Measurements from ENCODE around the gene ECM2.

The ECM2 gene

GRCh38 chr9:92482805-92483204 is 53.0 kb downstream of the ECM2 start:
- Histone ChIP-seq H3K27ac (ENCODE audit: insufficient read depth in 1 of 2, low read depth in 1 of 2, low read length in 2 of 2, poor library complexity in 1 of 2, severe bottlenecking in 2 of 2) (no peak overlapping the region), H3K36me3 (ENCODE audit: control insufficient read depth in 4 of 4, insufficient read depth in 4 of 4, low read length in 3 of 4) (no peaks in the 10 kb centered on the region), H3K27me3 (replicated peaks in 2 of 5; ENCODE audit: control insufficient read depth in 4 of 5, insufficient read depth in 5 of 5, low read length in 4 of 5) (no peaks in the 10 kb centered on the region), H3K4me3 (ENCODE audit: control insufficient read depth in 1 of 7, extremely low read depth in 1 of 7, insufficient read depth in 4 of 7, low read depth in 2 of 7, low read length in 6 of 7) (no peak overlapping the region), H3K9me3 (ENCODE audit: control extremely low read depth in 1 of 5, control insufficient read depth in 4 of 5, insufficient read depth in 2 of 5, low read depth in 1 of 5, low read length in 4 of 5) (no peaks in the 10 kb centered on the region), H3K4me1 (ENCODE audit: control extremely low read depth in 1 of 4, control insufficient read depth in 4 of 4, insufficient read depth in 4 of 4, low read length in 3 of 4) (peaks cover 0 to 11% (median 1%) of the 10 kb centered on the region in 4 experiments)
- POLR2A ChIA-PET: interaction anchor here (0.7 kb wide), 1 partner anchor 207 kb away, joined by 5 read pairs; no protein-coding TSS in a partner anchor
- DNase-seq: no peak
- CTCF ChIA-PET: interaction anchor here (1.1 kb wide), 3 partner anchors 18 to 140 kb away, joined by 3 read pairs; no protein-coding TSS in a partner anchor

DNA sequence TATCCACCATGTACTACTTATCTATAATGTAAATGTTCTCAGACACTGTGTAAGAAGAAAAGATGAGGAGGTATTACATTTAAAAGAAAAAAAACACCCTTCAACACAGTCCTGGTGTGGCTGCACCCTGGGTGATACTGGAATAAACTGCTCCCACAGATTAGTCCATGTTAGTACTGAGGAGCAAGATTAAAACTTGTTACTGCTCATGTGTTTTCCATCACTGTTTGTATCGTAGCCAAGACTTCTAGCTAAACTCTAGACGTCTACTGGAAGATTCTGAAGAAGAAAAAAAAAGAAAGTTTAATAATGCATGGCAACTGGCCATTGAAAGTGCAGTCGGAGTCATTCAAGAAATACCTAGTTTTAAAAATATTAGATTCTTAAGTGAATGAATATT is 53.5 kb downstream of the ECM2 start, which contains the start of gene ASPN:
ASPN (minus strand) TSS at position 178 of the 400 bp plus-strand sequence.
- Histone ChIP-seq H3K9me3 (ENCODE audit: control extremely low read depth in 1 of 5, control insufficient read depth in 4 of 5, insufficient read depth in 2 of 5, low read depth in 1 of 5, low read length in 4 of 5) (no peaks in the 10 kb centered on the region), H3K4me1 (ENCODE audit: control extremely low read depth in 1 of 4, control insufficient read depth in 4 of 4, insufficient read depth in 4 of 4, low read length in 3 of 4) (peaks cover 0 to 11% (median 1%) of the 10 kb centered on the region in 4 experiments), H3K27me3 (replicated peaks in 2 of 5; ENCODE audit: control insufficient read depth in 4 of 5, insufficient read depth in 5 of 5, low read length in 4 of 5) (no peaks in the 10 kb centered on the region), H3K27ac (ENCODE audit: insufficient read depth in 1 of 2, low read depth in 1 of 2, low read length in 2 of 2, poor library complexity in 1 of 2, severe bottlenecking in 2 of 2) (no peak within 1 kb of the TSS), H3K4me3 (ENCODE audit: control insufficient read depth in 1 of 7, extremely low read depth in 1 of 7, insufficient read depth in 4 of 7, low read depth in 2 of 7, low read length in 6 of 7) (no peak within 1 kb of the TSS), H3K36me3 (ENCODE audit: control insufficient read depth in 4 of 4, insufficient read depth in 4 of 4, low read length in 3 of 4) (no peaks in the 10 kb centered on the region)
- CTCF ChIA-PET: interaction anchor here (1.1 kb wide), 2 partner anchors 18 to 19 kb away, joined by 3 read pairs; no protein-coding TSS in a partner anchor
- POLR2A ChIA-PET: no interaction called here
- 100% methylated on average over 2 of the region's 3 CpGs for WGBS (ENCODE audit: insufficient coverage)
- DNase-seq: no peak

- no peak overlapping the region for H3K27ac ChIP-seq (ENCODE audit: insufficient read depth in 1 of 2, low read depth in 1 of 2, low read length in 2 of 2, poor library complexity in 1 of 2, severe bottlenecking in 2 of 2)
Observed at GRCh38 chr9:92480986-92481633, 54.7 kb downstream of the ECM2 start.

DNA sequence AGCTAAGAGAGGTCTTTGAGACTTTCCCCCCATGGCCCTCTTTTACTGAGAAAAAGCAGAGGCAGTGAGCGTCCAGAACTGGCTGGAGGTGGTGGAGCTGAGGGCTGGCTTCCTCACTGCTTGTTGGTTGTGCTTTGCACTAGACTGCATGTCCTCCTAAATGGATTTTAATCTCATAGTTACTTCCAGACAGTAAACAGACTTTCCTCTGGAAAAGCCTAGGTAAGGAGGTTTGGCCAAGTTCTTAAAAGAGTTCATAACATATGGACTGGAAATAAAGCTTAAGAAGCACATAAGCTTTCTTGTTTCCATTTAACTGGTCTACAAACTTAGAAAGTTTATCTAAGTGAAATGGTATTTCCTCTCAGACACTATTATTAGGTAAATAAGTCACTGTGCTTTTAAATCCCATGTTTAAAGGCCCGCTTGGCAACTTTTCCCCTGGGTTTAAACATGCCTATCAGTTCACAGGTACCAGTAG is 55.5 kb downstream of the ECM2 start:
- no peak overlapping the region for H3K4me3 ChIP-seq (ENCODE audit: control insufficient read depth in 1 of 7, extremely low read depth in 1 of 7, insufficient read depth in 4 of 7, low read depth in 2 of 7, low read length in 6 of 7)
- POLR2A ChIA-PET: no interaction called here
- WGBS (ENCODE audit: insufficient coverage): 92% methylated on average over 2 of the region's 2 CpGs
- H3K4me1 ChIP-seq (ENCODE audit: control extremely low read depth in 1 of 4, control insufficient read depth in 4 of 4, insufficient read depth in 4 of 4, low read length in 3 of 4): peaks cover 0 to 5% (median 0%) of the 10 kb centered on the region in 4 experiments
- no peaks in the 10 kb centered on the region for H3K27me3 ChIP-seq (replicated peaks in 2 of 5; ENCODE audit: control insufficient read depth in 4 of 5, insufficient read depth in 5 of 5, low read length in 4 of 5)
- CTCF ChIA-PET: interaction anchor here (1.0 kb wide), 1 partner anchor 40 kb away, joined by 3 read pairs; no protein-coding TSS in a partner anchor
- no peaks in the 10 kb centered on the region for H3K36me3 ChIP-seq (ENCODE audit: control insufficient read depth in 4 of 4, insufficient read depth in 4 of 4, low read length in 3 of 4)
- H3K9me3 ChIP-seq (ENCODE audit: control extremely low read depth in 1 of 5, control insufficient read depth in 4 of 5, insufficient read depth in 2 of 5, low read depth in 1 of 5, low read length in 4 of 5): no peaks in the 10 kb centered on the region
- no peak for DNase-seq
- no peak overlapping the region for H3K27ac ChIP-seq (ENCODE audit: insufficient read depth in 1 of 2, low read depth in 1 of 2, low read length in 2 of 2, poor library complexity in 1 of 2, severe bottlenecking in 2 of 2)

More at GRCh38 chr9:92480986-92481633, 54.7 kb downstream of the ECM2 start:
- CTCF ChIA-PET: interaction anchor here (1.0 kb wide), 1 partner anchor 40 kb away, joined by 3 read pairs; no protein-coding TSS in a partner anchor
- Histone ChIP-seq H3K4me3 (ENCODE audit: control insufficient read depth in 1 of 7, extremely low read depth in 1 of 7, insufficient read depth in 4 of 7, low read depth in 2 of 7, low read length in 6 of 7) (no peak overlapping the region), H3K36me3 (ENCODE audit: control insufficient read depth in 4 of 4, insufficient read depth in 4 of 4, low read length in 3 of 4) (no peaks in the 10 kb centered on the region), H3K4me1 (ENCODE audit: control extremely low read depth in 1 of 4, control insufficient read depth in 4 of 4, insufficient read depth in 4 of 4, low read length in 3 of 4) (peaks cover 0 to 6% (median 0%) of the 10 kb centered on the region in 4 experiments), H3K27me3 (replicated peaks in 2 of 5; ENCODE audit: control insufficient read depth in 4 of 5, insufficient read depth in 5 of 5, low read length in 4 of 5) (no peaks in the 10 kb centered on the region), H3K9me3 (ENCODE audit: control extremely low read depth in 1 of 5, control insufficient read depth in 4 of 5, insufficient read depth in 2 of 5, low read depth in 1 of 5, low read length in 4 of 5) (no peaks in the 10 kb centered on the region)
- POLR2A ChIA-PET: no interaction called here
- no CpG with 5 or more reads among the region's 2 CpGs for WGBS (ENCODE audit: insufficient coverage)
- no peak for DNase-seq

- ChIA-PET CTCF (interaction anchor here (0.6 kb wide), 1 partner anchor 361 kb away, joined by 3 read pairs; no protein-coding TSS in a partner anchor), POLR2A (no interaction called here)
- H3K9me3 ChIP-seq (ENCODE audit: control extremely low read depth in 1 of 5, control insufficient read depth in 4 of 5, insufficient read depth in 2 of 5, low read depth in 1 of 5, low read length in 4 of 5): no peaks in the 10 kb centered on the region
- H3K4me1 ChIP-seq (ENCODE audit: control extremely low read depth in 1 of 4, control insufficient read depth in 4 of 4, insufficient read depth in 4 of 4, low read length in 3 of 4): peaks cover 0 to 5% (median 0%) of the 10 kb centered on the region in 4 experiments
- no peaks in the 10 kb centered on the region for H3K36me3 ChIP-seq (ENCODE audit: control insufficient read depth in 4 of 4, insufficient read depth in 4 of 4, low read length in 3 of 4)
- no peak overlapping the region for H3K4me3 ChIP-seq (ENCODE audit: control insufficient read depth in 1 of 7, extremely low read depth in 1 of 7, insufficient read depth in 4 of 7, low read depth in 2 of 7, low read length in 6 of 7)
- H3K27ac ChIP-seq (ENCODE audit: insufficient read depth in 1 of 2, low read depth in 1 of 2, low read length in 2 of 2, poor library complexity in 1 of 2, severe bottlenecking in 2 of 2): no peak overlapping the region
- no peak for DNase-seq
- H3K27me3 ChIP-seq (replicated peaks in 2 of 5; ENCODE audit: control insufficient read depth in 4 of 5, insufficient read depth in 5 of 5, low read length in 4 of 5): no peaks in the 10 kb centered on the region
Observed at GRCh38 chr9:92479346-92479745, 56.4 kb downstream of the ECM2 start.

DNA sequence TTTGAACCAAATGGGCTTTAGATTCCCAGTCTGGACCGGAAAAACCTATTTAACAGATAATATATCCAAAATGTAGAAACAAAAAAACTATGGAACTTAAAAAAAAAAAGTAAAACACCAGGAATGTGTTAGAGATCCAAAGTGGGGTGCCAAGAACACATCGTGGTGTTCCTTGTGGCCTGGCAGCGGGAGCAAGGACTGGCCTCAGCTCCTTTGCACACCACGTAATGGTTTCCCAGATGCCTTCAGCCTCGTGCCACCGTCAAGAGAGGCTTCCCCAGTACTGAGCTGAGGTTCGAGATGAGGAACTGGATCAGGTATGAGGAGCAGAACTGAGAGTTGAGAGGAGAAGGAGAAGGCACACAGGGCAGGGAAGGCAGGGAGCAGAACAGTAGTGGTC is 57.0 kb downstream of the ECM2 start:
- POLR2A ChIA-PET: no interaction called here
- Histone ChIP-seq H3K4me3 (ENCODE audit: control insufficient read depth in 1 of 7, extremely low read depth in 1 of 7, insufficient read depth in 4 of 7, low read depth in 2 of 7, low read length in 6 of 7) (no peak overlapping the region), H3K4me1 (ENCODE audit: control extremely low read depth in 1 of 4, control insufficient read depth in 4 of 4, insufficient read depth in 4 of 4, low read length in 3 of 4) (peaks cover 0 to 5% (median 0%) of the 10 kb centered on the region in 4 experiments), H3K36me3 (ENCODE audit: control insufficient read depth in 4 of 4, insufficient read depth in 4 of 4, low read length in 3 of 4) (no peaks in the 10 kb centered on the region), H3K27me3 (replicated peaks in 2 of 5; ENCODE audit: control insufficient read depth in 4 of 5, insufficient read depth in 5 of 5, low read length in 4 of 5) (no peaks in the 10 kb centered on the region), H3K27ac (ENCODE audit: insufficient read depth in 1 of 2, low read depth in 1 of 2, low read length in 2 of 2, poor library complexity in 1 of 2, severe bottlenecking in 2 of 2) (no peak overlapping the region), H3K9me3 (ENCODE audit: control extremely low read depth in 1 of 5, control insufficient read depth in 4 of 5, insufficient read depth in 2 of 5, low read depth in 1 of 5, low read length in 4 of 5) (no peaks in the 10 kb centered on the region)
- CTCF ChIA-PET: interaction anchor here (0.6 kb wide), 1 partner anchor 362 kb away, joined by 3 read pairs; no protein-coding TSS in a partner anchor
- 100% methylated on average over 4 of the region's 7 CpGs for WGBS (ENCODE audit: insufficient coverage)
- no peak for DNase-seq

GRCh38 chr9:92476962-92477361 is 58.8 kb downstream of the ECM2 start:
- no peak overlapping the region for H3K4me3 ChIP-seq (ENCODE audit: control insufficient read depth in 1 of 7, extremely low read depth in 1 of 7, insufficient read depth in 4 of 7, low read depth in 2 of 7, low read length in 6 of 7)
- CTCF ChIA-PET: no interaction called here
- no peaks in the 10 kb centered on the region for H3K9me3 ChIP-seq (ENCODE audit: control extremely low read depth in 1 of 5, control insufficient read depth in 4 of 5, insufficient read depth in 2 of 5, low read depth in 1 of 5, low read length in 4 of 5)
- no CpG with 5 or more reads among the region's 1 CpG for WGBS (ENCODE audit: insufficient coverage)
- H3K27me3 ChIP-seq (replicated peaks in 2 of 5; ENCODE audit: control insufficient read depth in 4 of 5, insufficient read depth in 5 of 5, low read length in 4 of 5): no peaks in the 10 kb centered on the region
- H3K4me1 ChIP-seq (ENCODE audit: control extremely low read depth in 1 of 4, control insufficient read depth in 4 of 4, insufficient read depth in 4 of 4, low read length in 3 of 4): peaks cover 0 to 5% (median 0%) of the 10 kb centered on the region in 4 experiments
- H3K36me3 ChIP-seq (ENCODE audit: control insufficient read depth in 4 of 4, insufficient read depth in 4 of 4, low read length in 3 of 4): no peaks in the 10 kb centered on the region
- H3K27ac ChIP-seq (ENCODE audit: insufficient read depth in 1 of 2, low read depth in 1 of 2, low read length in 2 of 2, poor library complexity in 1 of 2, severe bottlenecking in 2 of 2): no peak overlapping the region
- DNase-seq: no peak
- POLR2A ChIA-PET: no interaction called here

Measured in common myeloid progenitor, CD34-positive (primary cell).